ENCODE data around the gene SMG6.
"Not testable (repeated sequence)": the region's sequence is repeated elsewhere in the genome, so short reads cannot be mapped to it uniquely, and the experiment has no call there.

SMG6 gene

DNA sequence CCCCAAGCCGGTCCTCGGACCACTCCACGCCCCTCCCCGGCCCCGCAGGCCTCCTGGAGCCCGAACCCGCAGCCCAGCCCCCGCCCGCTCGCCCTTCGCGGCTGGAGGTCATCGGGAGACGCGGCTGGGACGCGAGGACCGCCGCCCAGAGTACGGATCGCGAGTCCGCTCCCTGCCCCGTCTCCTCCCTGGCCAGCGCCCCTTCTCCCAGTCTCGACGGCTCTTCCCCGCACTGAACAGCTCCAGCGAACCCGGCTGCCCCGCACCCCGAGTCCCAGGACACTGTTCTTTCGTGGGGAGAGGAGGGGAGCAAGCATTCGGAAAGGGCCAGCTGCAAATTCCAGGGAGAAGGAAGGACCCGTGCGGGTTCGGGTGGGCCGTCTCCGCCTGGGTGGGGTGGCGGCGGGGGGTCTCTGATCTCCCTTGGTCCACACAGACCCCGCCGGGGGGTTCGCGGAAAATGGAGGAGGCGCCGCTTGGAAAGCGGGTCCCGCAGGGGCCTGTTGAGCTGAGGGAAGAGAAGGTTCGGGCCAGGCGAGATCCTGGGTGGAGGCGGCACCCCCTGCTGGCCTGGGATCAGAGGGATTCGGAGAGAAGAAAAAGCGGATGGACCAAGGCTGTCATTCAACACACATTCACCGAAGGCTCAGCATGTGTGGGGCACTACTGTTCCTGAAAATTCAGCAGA, 277.8 kb downstream of the SMG6 start:
- DNase-seq (ENCODE audit: low spot score): no peak

GRCh38 chr17:2025220-2025621, 278.4 kb downstream of the SMG6 start, which contains the start of gene RTN4RL1:
RTN4RL1 (minus strand) TSS chr17:2025334; CDS start chr17:2024865, 469 bp downstream.
- DNase-seq (ENCODE audit: low spot score): peak; percentile 75

GRCh38 chr17:2024572-2025219, 278.9 kb downstream of the SMG6 start:
- DNase-seq (ENCODE audit: low spot score): no peak

GRCh38 chr17:2023692-2024571, 279.7 kb downstream of the SMG6 start:
- DNase-seq (ENCODE audit: low spot score): no peak

GRCh38 chr17:2023256-2023655, 280.3 kb downstream of the SMG6 start:
- no peak for DNase-seq (ENCODE audit: low spot score)

GRCh38 chr17:2022647-2023240, 280.8 kb downstream of the SMG6 start:
- DNase-seq (ENCODE audit: low spot score): no peak

DNA sequence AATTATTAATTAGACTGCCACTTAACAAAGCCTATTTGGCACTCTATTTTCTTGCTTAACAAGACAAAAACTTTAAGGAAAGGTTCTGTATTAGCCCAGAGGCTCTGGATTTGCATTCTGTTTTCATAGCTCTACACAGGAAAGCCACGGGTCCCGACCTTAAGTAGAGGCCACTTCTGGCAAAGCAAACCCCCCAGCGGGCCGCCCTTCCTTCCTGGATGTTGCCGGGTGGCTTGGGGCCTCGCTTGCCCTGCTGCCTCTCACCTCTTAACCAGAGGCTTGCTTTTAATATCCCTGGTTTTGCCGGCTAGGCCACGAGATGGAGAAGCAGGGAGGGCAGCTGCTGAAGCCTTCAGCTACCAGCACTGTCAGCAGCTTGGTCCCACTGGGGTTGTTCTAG, 282.9 kb downstream of the SMG6 start:
- no peak for DNase-seq (ENCODE audit: low spot score)

DNA sequence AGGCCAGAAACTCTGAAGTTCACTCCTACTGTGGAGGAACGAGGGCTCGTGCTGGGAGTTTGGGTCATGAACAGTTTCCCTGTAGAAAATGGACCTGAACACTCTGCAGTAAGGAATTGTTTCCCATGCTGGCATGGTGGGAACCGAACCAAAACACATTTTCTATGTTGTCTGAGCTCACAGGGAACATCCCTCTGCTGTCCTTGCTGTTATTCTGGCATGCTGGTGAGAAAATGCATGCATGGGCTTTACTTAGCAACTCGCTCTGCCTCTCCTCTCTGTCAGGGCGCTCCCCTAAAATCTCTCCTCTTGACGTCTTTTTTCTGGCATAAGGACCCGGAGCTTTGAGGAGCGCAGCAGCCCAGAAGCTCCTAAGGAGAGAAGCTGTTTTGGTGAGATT, 283.9 kb downstream of the SMG6 start:
- DNase-seq (ENCODE audit: low spot score): no peak

GRCh38 chr17:2018716-2019510, 284.7 kb downstream of the SMG6 start:
- no peak for DNase-seq (ENCODE audit: low spot score)

- no peak for DNase-seq (ENCODE audit: low spot score)
These were observed 286.2 kb downstream of the SMG6 start for GRCh38 chr17:2017274-2017941.

GRCh38 chr17:2016494-2016893, 287.1 kb downstream of the SMG6 start:
- no peak for DNase-seq (ENCODE audit: low spot score)

DNA sequence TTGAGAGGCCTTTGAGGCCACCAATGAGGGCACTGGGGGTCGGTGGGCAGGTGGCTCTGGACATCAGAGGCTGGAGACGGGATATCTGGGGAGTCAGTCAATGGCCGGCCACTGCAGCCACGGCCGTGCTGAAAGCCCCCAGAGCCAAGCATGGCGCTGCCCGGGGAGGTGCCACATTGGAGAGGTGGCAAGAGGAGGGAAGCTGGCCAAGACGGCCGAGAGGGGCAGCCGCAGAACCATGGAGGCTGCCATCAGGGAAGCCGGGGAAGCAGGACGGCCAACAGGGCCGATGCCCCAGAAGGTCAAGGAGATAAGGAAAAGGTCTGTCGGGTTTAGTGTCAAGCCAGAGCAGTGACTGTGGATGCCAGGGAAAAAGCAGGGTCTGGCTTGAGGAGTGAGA, 288.3 kb downstream of the SMG6 start:
- no peak for DNase-seq (ENCODE audit: low spot score)

GRCh38 chr17:2013994-2014317, 289.6 kb downstream of the SMG6 start:
- no peak for DNase-seq (ENCODE audit: low spot score)

- not testable (repeated sequence) for DNase-seq (ENCODE audit: low spot score)
These were observed 290.2 kb downstream of the SMG6 start for GRCh38 chr17:2013220-2013993.

DNA sequence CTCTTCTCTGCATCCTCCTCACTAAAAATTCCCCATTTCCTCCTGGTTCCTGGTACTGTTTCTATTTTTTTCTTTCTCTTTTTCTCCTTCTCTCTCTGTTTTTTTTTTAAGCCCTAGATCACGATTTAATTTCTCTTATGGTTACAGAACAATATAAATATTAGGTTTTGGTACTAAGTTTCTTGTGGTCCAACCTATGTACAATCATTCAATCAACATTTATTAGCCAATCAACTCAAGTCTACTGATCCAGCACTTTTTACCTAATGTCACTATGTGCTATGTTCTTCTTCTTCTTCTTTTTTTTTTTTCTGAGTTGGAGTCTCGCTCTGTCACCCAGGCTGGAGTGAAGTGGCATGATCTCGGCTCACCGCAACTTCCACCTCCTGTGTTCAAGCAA, 291.1 kb downstream of the SMG6 start:
- no peak for DNase-seq (ENCODE audit: low spot score)

DNA sequence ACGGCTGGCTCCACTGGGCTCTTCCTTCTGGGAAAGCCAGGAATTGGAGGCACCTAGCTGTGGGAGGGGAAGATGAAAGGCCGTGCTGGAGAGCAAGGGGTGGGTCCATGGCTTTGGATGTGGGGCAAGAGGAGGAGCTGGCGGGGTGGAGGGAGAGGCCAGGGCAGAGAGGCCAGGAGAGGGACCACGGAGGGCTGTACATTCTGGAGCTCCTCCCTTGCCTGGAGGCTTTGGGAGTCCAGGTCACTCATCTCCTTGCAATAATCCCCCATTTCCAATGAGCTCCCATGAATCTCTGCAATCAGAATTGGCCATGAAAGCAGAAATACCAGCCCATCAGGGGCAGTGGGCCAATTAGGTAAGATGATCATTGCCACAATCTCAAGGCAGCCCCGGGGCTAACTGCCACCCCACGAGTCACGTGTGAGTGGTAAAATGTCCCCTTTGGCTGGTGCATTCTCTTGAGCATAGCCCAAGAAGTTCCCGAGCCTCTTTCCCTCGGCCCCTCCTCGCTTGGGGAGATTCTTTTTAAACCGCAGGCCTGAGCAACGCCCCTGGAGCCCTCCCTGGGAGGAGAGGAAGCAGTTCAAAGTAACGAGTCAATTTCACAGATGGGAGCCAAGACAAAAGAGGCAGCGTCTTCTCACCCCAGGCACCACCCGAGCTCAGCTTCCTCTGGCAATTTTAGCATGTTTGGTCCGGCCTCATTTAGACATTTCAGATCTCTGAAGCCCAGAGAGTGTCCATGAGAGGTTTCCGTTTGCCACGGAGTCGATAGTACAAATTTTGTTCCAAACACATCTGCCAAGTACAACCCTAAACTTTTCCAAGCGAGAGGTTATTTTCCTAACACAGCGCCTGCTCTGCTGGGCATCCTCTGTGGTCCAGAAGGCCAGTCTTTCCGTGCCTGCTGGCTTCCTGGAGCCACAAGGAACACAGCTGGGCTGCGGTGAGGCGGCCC, 291.9 kb downstream of the SMG6 start:
- DNase-seq (ENCODE audit: low spot score): no peak
